Transverse colon (tissue), 4 donors: ENCODE data around the gene LIPA. TPM values are rescaled to one million over a fixed set of nuclear protein-coding genes. Genes with fewer than 3 reads are reported as not detected.
"Not testable (repeated sequence)": the region's sequence is repeated elsewhere in the genome, so short reads cannot be mapped to it uniquely, and the experiment has no call there.

Experiments used
- DNase-seq: peaks from one replicate; pipeline ENCODE4 v3.0.0-alpha.2; 2019
- H3K27ac ChIP-seq, 4 donors: fragments of 200-600 bp; sonication (generic); 2 replicates each; pipeline ENCODE4 v1.5.1; 2016 to 2018; ENCODE audit warnings: inconsistent platforms in 4 of 4
- H3K27me3 ChIP-seq: fragments of 200-600 bp; sonication (generic); 2 replicates; pipeline ENCODE4 v1.5.1; 2017; ENCODE audit warnings: inconsistent platforms
- H3K36me3 ChIP-seq, 4 donors: fragments of 200-600 bp; sonication (generic); 2 replicates each; pipeline ENCODE4 v1.5.1; 2017 to 2019; ENCODE audit warnings: inconsistent platforms in 4 of 4
- H3K4me1 ChIP-seq, 4 donors: fragments of 200-600 bp; sonication (generic); 2 replicates each; pipeline ENCODE4 v1.5.1; 2017 to 2020; ENCODE audit warnings: inconsistent platforms in 4 of 4
- H3K4me3 ChIP-seq, 4 donors: fragments of 200-600 bp; sonication (generic); 1 replicate in 1 of 4; 2 replicates in 3 of 4; pipeline versions ENCODE4 v1.5.1 to v1.6.1; 2017 to 2019; ENCODE audit warnings: inconsistent platforms in 4 of 4
- H3K9me3 ChIP-seq, 2 donors: fragments of 200-600 bp; sonication (generic); 2 replicates each; pipeline ENCODE4 v1.5.1; 2017 to 2019; ENCODE audit warnings: inconsistent platforms in 2 of 2
- EP300 ChIP-seq: sonication (generic); formaldehyde crosslinking; IDR thresholded peaks from one replicate; pipeline ENCODE4 v1.6.1; 2017; ENCODE audit warnings: antibody characterized with exemption, low read depth
- POLR2A ChIP-seq: fragments of 450-650 bp; IDR thresholded peaks from one replicate; pipeline ENCODE4 v1.6.1; 2016; ENCODE audit warnings: antibody characterized with exemption, mild to moderate bottlenecking, moderate library complexity
- POLR2AphosphoS5 ChIP-seq, 3 donors: sonication (generic); formaldehyde crosslinking; IDR thresholded peaks; one replicate each; pipeline ENCODE4 v1.6.1; 2016; ENCODE audit warnings: antibody characterized with exemption in 3 of 3
- WGBS, 2 donors: methylation state at CpG; one replicate each; pipeline ENCODE4 v1.1.5; 2018; ENCODE audit warnings: low coverage in 1 of 2; 5-methylcytosine and 5-hydroxymethylcytosine counted together
- in situ Hi-C, 4 donors: fragments of 200-750 bp; cut with MboI; loops; one replicate each; pipeline versions ENCODE4 v1.15.0 to v1.15.1; 2017; ENCODE audit warnings: low sequenced_read_pairs in 3 of 4, low pct_ligation_motif_present in 1 of 4, low pct_unique_long_range_greater_than_20kb in 1 of 4
- intact Hi-C: fragments of 100-400 bp; cut with DNase I; formaldehyde crosslinking; loops from one replicate; pipeline ENCODE4 v1.15.1; 2023; ENCODE audit warnings: low total_unique reads
- total RNA-seq, 4 donors: library from RNA; depleted of rRNA; stranded (reverse); fragments of >200 nt; gene quantifications; one replicate each; pipeline ENCODE4 v1.1.0, GENCODE V29; 2016
- TF ChIP-seq, protein P1 (sequence below), 5 experiments: fragments of 200-600 bp in 3 of 5; fragments of 450-650 bp in 2 of 5; sonication (generic) in 3 of 5; IDR thresholded peaks; 1 replicate in 2 of 5; 2 replicates in 3 of 5; pipeline ENCODE4 v1.5.1; 2016 to 2017; ENCODE audit warnings: antibody characterized with exemption in 5 of 5, inconsistent platforms in 3 of 5, mild to moderate bottlenecking in 2 of 5, moderate library complexity in 1 of 5

LIPA gene
- total RNA-seq, 4 donors from 2014 or later = 3.6 to 23.8 (median 12.1) TPM

DNA sequence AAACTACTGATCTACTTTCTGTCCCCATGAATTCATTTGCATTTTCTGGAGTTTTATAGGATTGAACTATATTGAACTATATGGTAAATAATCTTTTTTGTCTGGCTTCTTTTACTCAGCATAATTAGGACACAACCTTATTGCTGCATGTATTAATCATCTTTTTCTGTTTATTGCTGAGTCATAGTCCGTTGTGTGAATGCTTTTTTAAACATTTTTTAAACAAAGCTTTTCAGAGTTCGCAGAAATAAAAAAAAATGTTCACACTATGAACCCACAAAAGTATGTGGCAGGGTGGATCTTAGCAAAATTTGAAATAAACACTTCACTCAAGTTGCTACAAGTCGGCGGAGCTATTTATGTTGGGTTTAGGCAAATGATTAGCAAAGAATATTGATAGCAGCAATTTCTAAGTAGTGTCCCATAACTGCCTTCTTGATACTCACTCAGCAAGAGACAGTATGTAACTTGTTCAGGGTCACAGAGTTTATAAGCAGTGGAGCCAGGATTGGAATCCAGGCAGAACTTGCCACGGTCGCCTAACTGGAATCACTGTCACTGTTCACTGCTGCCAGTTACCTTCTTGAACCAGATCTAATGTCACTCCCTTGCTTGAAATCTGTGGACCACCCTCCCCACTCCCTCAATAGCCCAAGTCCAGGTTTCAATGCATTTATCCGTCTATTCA is 50.1 kb downstream of the LIPA start:
- intact Hi-C loops = no loop called here
- Histone ChIP-seq H3K4me3 (no peak overlapping the region), H3K27me3 (peaks cover 31% of the 10 kb centered on the region), H3K27ac (no peak overlapping the region), H3K4me1 (peaks cover 0 to 2% (median 1%) of the 10 kb centered on the region in 4 donors), H3K9me3 (no peaks in the 10 kb centered on the region), H3K36me3 (no peaks in the 10 kb centered on the region)
- no peak for DNase-seq
- TF ChIP-seq, protein P1, sequence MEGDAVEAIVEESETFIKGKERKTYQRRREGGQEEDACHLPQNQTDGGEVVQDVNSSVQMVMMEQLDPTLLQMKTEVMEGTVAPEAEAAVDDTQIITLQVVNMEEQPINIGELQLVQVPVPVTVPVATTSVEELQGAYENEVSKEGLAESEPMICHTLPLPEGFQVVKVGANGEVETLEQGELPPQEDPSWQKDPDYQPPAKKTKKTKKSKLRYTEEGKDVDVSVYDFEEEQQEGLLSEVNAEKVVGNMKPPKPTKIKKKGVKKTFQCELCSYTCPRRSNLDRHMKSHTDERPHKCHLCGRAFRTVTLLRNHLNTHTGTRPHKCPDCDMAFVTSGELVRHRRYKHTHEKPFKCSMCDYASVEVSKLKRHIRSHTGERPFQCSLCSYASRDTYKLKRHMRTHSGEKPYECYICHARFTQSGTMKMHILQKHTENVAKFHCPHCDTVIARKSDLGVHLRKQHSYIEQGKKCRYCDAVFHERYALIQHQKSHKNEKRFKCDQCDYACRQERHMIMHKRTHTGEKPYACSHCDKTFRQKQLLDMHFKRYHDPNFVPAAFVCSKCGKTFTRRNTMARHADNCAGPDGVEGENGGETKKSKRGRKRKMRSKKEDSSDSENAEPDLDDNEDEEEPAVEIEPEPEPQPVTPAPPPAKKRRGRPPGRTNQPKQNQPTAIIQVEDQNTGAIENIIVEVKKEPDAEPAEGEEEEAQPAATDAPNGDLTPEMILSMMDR (IDR thresholded peaks at IDR 0.05) = no peak
- TF ChIP-seq POLR2A = no peak
- TF ChIP-seq POLR2AphosphoS5 (IDR thresholded peaks at IDR 0.05) = no peak
- TF ChIP-seq EP300 = no peak
- in situ Hi-C loops = loop anchor here in 2 of 4 donors (25.0 kb wide), 1 partner anchor 364 kb away; no protein-coding TSS in a partner anchor
- 79 to 87% methylated on average over 7 of the region's 7 CpGs for WGBS, 2 donors

DNA sequence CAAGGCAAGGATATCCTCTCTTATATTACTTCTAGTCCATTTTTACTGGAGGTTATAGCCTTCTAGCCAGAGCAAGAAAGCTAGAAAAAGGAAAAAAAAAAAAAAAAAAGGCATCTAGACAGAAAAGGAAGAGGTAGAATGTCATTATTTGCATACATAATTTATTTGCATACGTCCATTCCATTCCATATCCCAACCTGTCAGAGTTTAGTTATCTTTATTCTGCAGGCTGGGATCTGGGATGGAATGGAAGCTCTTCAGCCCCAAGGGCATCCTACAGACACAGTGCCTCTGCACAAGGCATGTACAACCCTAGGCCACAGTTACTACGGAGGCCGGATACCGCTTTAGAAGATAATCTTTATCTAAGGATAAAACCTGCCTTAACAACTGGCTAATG is 54.1 kb downstream of the LIPA start:
- WGBS, 2 donors = 85 to 94% methylated on average over 4 of the region's 4 CpGs
- Histone ChIP-seq H3K36me3 (no peaks in the 10 kb centered on the region), H3K4me3 (no peak overlapping the region), H3K27me3 (peaks cover 4% of the 10 kb centered on the region), H3K4me1 (no peaks in the 10 kb centered on the region), H3K27ac (no peak overlapping the region), H3K9me3 (no peaks in the 10 kb centered on the region)
- no peak for DNase-seq
- in situ Hi-C loops (no loop called here), intact Hi-C loops (loop anchor here (5.0 kb wide), 1 partner anchor 675 kb away; no protein-coding TSS in a partner anchor)
- TF ChIP-seq POLR2AphosphoS5 (IDR thresholded peaks at IDR 0.05) = no peak
- no peak for TF ChIP-seq EP300
- TF ChIP-seq POLR2A = no peak
- TF ChIP-seq, protein P1 (IDR thresholded peaks at IDR 0.05) = no peak

DNA sequence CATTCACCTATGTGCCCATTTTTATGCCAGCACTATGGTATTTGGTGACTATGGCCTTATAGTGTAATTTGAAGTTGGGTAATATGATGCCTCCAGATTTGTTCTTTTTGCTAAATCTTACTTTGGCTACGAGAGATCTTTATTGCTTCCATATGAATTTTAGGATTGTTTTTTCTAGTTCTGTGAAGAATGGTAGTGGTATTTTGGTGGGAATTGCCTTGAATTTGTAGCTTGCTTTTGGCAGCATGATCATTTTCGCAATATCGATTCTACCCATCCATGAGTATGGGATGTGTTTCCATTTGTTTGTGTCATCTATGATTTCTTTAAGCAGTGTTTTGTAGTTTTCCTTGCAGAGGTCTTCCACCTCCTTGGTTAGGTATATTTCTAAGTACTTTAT is 60.3 kb downstream of the LIPA start:
- H3K4me1 ChIP-seq, intact Hi-C loops, H3K36me3 ChIP-seq, H3K27ac ChIP-seq, in situ Hi-C loops, DNase-seq, H3K9me3 ChIP-seq, H3K27me3 ChIP-seq, H3K4me3 ChIP-seq: not testable (repeated sequence)
- 90 to 100% methylated on average over 3 of the region's 3 CpGs for WGBS, 2 donors

DNA sequence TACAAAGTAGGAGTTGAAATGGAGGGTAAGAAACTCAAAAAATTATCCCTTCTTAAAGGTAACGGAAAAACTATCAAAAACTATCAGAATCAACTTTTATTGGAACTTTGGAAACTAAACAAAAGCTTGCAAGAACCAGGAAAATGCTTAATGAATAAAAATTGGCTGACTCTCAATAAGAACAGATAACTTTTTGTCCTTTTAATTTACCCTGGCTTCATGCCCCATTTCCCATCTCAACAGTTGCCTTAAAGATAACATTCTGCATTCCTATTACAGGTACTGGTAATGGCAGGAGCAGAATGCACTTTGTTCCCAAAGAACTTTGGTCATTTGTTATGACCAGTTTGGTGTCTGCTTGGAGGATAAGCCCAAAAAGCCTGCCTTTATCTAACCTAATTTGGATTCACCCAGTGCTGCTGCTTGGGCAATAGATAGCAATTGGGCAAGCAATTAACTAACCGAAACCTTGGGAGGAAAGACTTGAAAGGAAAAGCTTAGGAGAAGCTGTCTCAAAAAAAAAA is 62.3 kb downstream of the LIPA start:
- Histone ChIP-seq H3K4me1 (no peaks in the 10 kb centered on the region), H3K27me3 (no peaks in the 10 kb centered on the region), H3K36me3 (no peaks in the 10 kb centered on the region), H3K9me3 (no peaks in the 10 kb centered on the region), H3K4me3 (no peak overlapping the region), H3K27ac (no peak overlapping the region)
- intact Hi-C loops (no loop called here), in situ Hi-C loops (no loop called here)
- WGBS, 2 donors = 90 to 93% methylated on average over 2 of the region's 2 CpGs
- TF ChIP-seq, protein P1 (IDR thresholded peaks at IDR 0.05) = no peak
- TF ChIP-seq EP300 (no peak), POLR2AphosphoS5 (IDR thresholded peaks at IDR 0.05) (no peak), POLR2A (no peak)
- no peak for DNase-seq

DNA sequence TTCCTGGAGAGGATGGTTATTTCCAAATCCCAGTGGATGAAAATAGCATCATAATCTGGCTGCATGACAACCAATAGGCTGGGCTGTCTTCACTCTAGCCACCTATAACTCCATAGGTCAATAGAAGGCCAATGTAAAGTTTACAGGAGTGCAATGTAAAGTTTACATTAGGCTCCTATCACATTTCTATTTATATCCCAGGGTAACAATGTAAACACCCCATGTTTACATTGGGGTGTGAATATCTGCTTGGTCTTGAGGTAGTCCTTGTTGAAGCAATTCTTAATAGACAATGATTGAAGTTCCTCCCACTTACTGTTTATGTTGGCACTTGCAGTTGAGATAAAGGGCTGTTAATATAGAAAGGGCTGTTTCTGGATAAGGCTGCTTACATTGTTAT is 65.9 kb downstream of the LIPA start:
- TF ChIP-seq POLR2A = no peak
- no peak for TF ChIP-seq EP300
- TF ChIP-seq, protein P1 (IDR thresholded peaks at IDR 0.05) = no peak
- TF ChIP-seq POLR2AphosphoS5 (IDR thresholded peaks at IDR 0.05) = no peak
- H3K27ac ChIP-seq = no peak overlapping the region
- H3K4me3 ChIP-seq = no peak overlapping the region
- DNase-seq = no peak
- no peaks in the 10 kb centered on the region for H3K36me3 ChIP-seq
- no peaks in the 10 kb centered on the region for H3K9me3 ChIP-seq
- in situ Hi-C loops (no loop called here), intact Hi-C loops (no loop called here)
- no peaks in the 10 kb centered on the region for H3K4me1 ChIP-seq
- no peaks in the 10 kb centered on the region for H3K27me3 ChIP-seq
